T-cell (primary cell): ENCODE data around the gene RPL21. TPM values are rescaled to one million over a fixed set of nuclear protein-coding genes. Genes with fewer than 3 reads are reported as not detected.
A peak's percentile ranks its signal among the peaks of the same experiment; 100 is the strongest.

Source experiments
- ATAC-seq, 4 experiments: fragments of 200-7000 bp in 3 of 4; fragments of 150-1000 bp in 1 of 4; cut with Tn5 transposase; replicated peaks in 1 of 4; 1 replicate in 3 of 4; 2 replicates in 1 of 4; pipeline ENCODE4 v1.10.0; 2021; ENCODE audit warnings: moderate library complexity in 3 of 4, mild to moderate bottlenecking in 2 of 4, moderate number of reproducible peaks in 1 of 4
- CTCF ChIA-PET, 2 donors: fragments of 300-600 bp; sonication (Branson Sonifier 250); formaldehyde crosslinking; loops; one replicate each; lab custom pipeline; 2022; ENCODE audit warnings: antibody characterized with exemption in 2 of 2; lab: Charles Lee
- POLR2A ChIA-PET, 2 donors: fragments of 300-600 bp; sonication (Branson Sonifier 250); formaldehyde crosslinking; loops; one replicate each; lab custom pipeline; 2022; ENCODE audit warnings: antibody characterized with exemption in 2 of 2; lab: Charles Lee
- DNase-seq, 35 experiments: peaks; one replicate each; pipeline versions ENCODE4 v3.0.0 to v3.0.0-alpha.2; 2013 to 2023
- H3K27ac ChIP-seq: one replicate; pipeline ENCODE4 v1.5.1; 2013; ENCODE audit warnings: low read length
- H3K27me3 ChIP-seq, 2 experiments: replicated peaks in 1 of 2; 1 replicate in 1 of 2; 2 replicates in 1 of 2; pipeline versions ENCODE4 v1.6.1 to v1.7.0; 2013; ENCODE audit warnings: low read length in 1 of 2, mixed read lengths in 1 of 2; ENCODE audit not compliant: control insufficient read depth in 2 of 2, insufficient read depth in 2 of 2; ENCODE audit errors: extremely low read depth in 1 of 2
- H3K36me3 ChIP-seq, 2 donors: 1 replicate in 1 of 2; 2 replicates in 1 of 2; pipeline versions ENCODE4 v1.6.1 to v1.7.0; 2013; ENCODE audit warnings: low read length in 1 of 2; ENCODE audit not compliant: control insufficient read depth in 2 of 2, insufficient read depth in 1 of 2; ENCODE audit errors: extremely low read depth in 1 of 2
- H3K4me1 ChIP-seq, 2 experiments: 1 replicate in 1 of 2; 2 replicates in 1 of 2; pipeline versions ENCODE4 v1.6.1 to v1.7.0; 2013; ENCODE audit warnings: low read length in 2 of 2, mixed read lengths in 1 of 2; ENCODE audit not compliant: insufficient read depth in 2 of 2, control insufficient read depth in 1 of 2; ENCODE audit errors: extremely low read depth in 1 of 2
- H3K4me3 ChIP-seq, 2 donors: 1 replicate in 1 of 2; 2 replicates in 1 of 2; pipeline versions ENCODE4 v1.5.1 to v1.7.0; 2013; ENCODE audit warnings: mild to moderate bottlenecking in 2 of 2, low read length in 1 of 2, moderate library complexity in 1 of 2; ENCODE audit not compliant: control insufficient read depth in 1 of 2; ENCODE audit errors: extremely low read depth in 1 of 2
- H3K9me3 ChIP-seq: 2 replicates; pipeline ENCODE4 v1.7.0; 2013
- H3K27ac Mint-ChIP-seq, 2 donors: one replicate each; pipeline ENCODE4 v1.8.0; 2020 to 2021; ENCODE audit warnings: mild to moderate bottlenecking in 2 of 2, mixed read lengths in 2 of 2
- H3K27me3 Mint-ChIP-seq, 2 donors: one replicate each; pipeline ENCODE4 v1.8.0; 2021 to 2022; ENCODE audit warnings: mixed read lengths in 2 of 2
- H3K36me3 Mint-ChIP-seq: one replicate; pipeline ENCODE4 v1.8.0; 2021; ENCODE audit warnings: mixed read lengths
- H3K4me1 Mint-ChIP-seq, 3 donors: one replicate each; pipeline ENCODE4 v1.8.0; 2020 to 2022; ENCODE audit warnings: mixed read lengths in 3 of 3, mild to moderate bottlenecking in 1 of 3
- H3K4me3 Mint-ChIP-seq, 3 donors: one replicate each; pipeline ENCODE4 v1.8.0; 2020 to 2022; ENCODE audit warnings: mild to moderate bottlenecking in 3 of 3, mixed read lengths in 3 of 3, moderate library complexity in 3 of 3
- H3K9me3 Mint-ChIP-seq, 3 donors: one replicate each; pipeline ENCODE4 v1.8.0; 2020 to 2022; ENCODE audit warnings: mixed read lengths in 3 of 3
- WGBS: methylation state at CpG from one replicate; pipeline ENCODE4 v1.1.5; 2013; ENCODE audit warnings: missing lambda C conversion rate; ENCODE audit not compliant: insufficient coverage; 5-methylcytosine and 5-hydroxymethylcytosine counted together
- total RNA-seq, 35 experiments: library from RNA in 6 of 35; stranded (reverse) in 6 of 35; fragments of 120-200 nt in 1 of 35; gene quantifications; one replicate each; pipeline versions ENCODE4 v1.2.1 to v1.2.4 and lab custom pipeline; 2013 to 2026

RPL21 gene
- total RNA-seq, 5 donors from 2014 or later (not counting 1 experiment from before 2014, with no cell fraction given), result 1,968 to 2,258 (median 2,221) TPM

GRCh38 chr13:27259831-27260230 is 8.5 kb downstream of the RPL21 start:
- ChIA-PET CTCF (interaction anchor here in 1 of 2 donors (1.0 kb wide), 1 partner anchor 16 kb away, joined by 3 read pairs; no protein-coding TSS in a partner anchor), POLR2A (no interaction called here)
- peak overlapping the region; percentile 79 to 82 for H3K27ac Mint-ChIP-seq
- ATAC-seq (no peak), DNase-seq (no peak)
- no peaks in the 10 kb centered on the region for H3K9me3 Mint-ChIP-seq
- Histone ChIP-seq H3K4me1 (peaks cover 7 to 18% of the 10 kb centered on the region in 2 experiments), H3K27ac (peak overlapping the region; percentile 20), H3K4me3 (no peak overlapping the region), H3K27me3 (no peaks in the 10 kb centered on the region), H3K9me3 (no peaks in the 10 kb centered on the region), H3K36me3 (peaks cover 5 to 57% of the 10 kb centered on the region in 2 donors)
- peaks cover 58 to 72% (median 72%) of the 10 kb centered on the region in 3 donors for H3K4me1 Mint-ChIP-seq
- peaks cover 44% of the 10 kb centered on the region for H3K36me3 Mint-ChIP-seq
- H3K4me3 Mint-ChIP-seq, result no peak overlapping the region
- no peaks in the 10 kb centered on the region for H3K27me3 Mint-ChIP-seq
- no CpG with 5 or more reads among the region's 2 CpGs for WGBS

- ChIA-PET POLR2A (no interaction called here), CTCF (no interaction called here)
- no peak for DNase-seq
- WGBS, result no CpG with 5 or more reads among the region's 5 CpGs
- H3K9me3 Mint-ChIP-seq, result no peaks in the 10 kb centered on the region
- H3K36me3 Mint-ChIP-seq, result peaks cover 39% of the 10 kb centered on the region
- peak overlapping the region; percentile 5 for H3K27ac ChIP-seq
- ATAC-seq, result peak in 3 of 4 experiments; percentile 42 to 64 (median 61)
- H3K27me3 ChIP-seq, result no peaks in the 10 kb centered on the region
- no peak overlapping the region for H3K4me3 ChIP-seq
- peaks cover 7 to 18% of the 10 kb centered on the region in 2 experiments for H3K4me1 ChIP-seq
- H3K9me3 ChIP-seq, result no peaks in the 10 kb centered on the region
- H3K36me3 ChIP-seq, result peaks cover 5 to 41% of the 10 kb centered on the region in 2 donors
- H3K4me1 Mint-ChIP-seq, result peaks cover 60 to 67% (median 67%) of the 10 kb centered on the region in 3 donors
- H3K4me3 Mint-ChIP-seq, result no peak overlapping the region
- H3K27me3 Mint-ChIP-seq, result no peaks in the 10 kb centered on the region
- peak overlapping the region; percentile 70 to 71 for H3K27ac Mint-ChIP-seq
Observed at GRCh38 chr13:27261396-27261795, 10.0 kb downstream of the RPL21 start.

- Histone ChIP-seq H3K9me3 (no peaks in the 10 kb centered on the region), H3K4me3 (no peak overlapping the region), H3K27me3 (no peaks in the 10 kb centered on the region), H3K36me3 (peaks cover 0 to 20% of the 10 kb centered on the region in 2 donors), H3K27ac (no peak overlapping the region), H3K4me1 (peaks cover 7 to 18% of the 10 kb centered on the region in 2 experiments)
- Mint-ChIP-seq H3K4me1 (peaks cover 63 to 65% (median 64%) of the 10 kb centered on the region in 3 donors), H3K36me3 (peaks cover 23% of the 10 kb centered on the region), H3K27me3 (no peaks in the 10 kb centered on the region), H3K4me3 (no peak overlapping the region), H3K9me3 (no peaks in the 10 kb centered on the region), H3K27ac (peak overlapping the region; percentile 25 to 66)
- 100% methylated on average over 1 of the region's 2 CpGs for WGBS
- ChIA-PET CTCF (interaction anchor here in 1 of 2 donors (0.6 to 0.7 kb wide), 2 partner anchors 10 to 80 kb away, joined by 4 to 5 read pairs; no protein-coding TSS in a partner anchor), POLR2A (interaction anchor here (0.6 to 0.7 kb wide), 4 partner anchors 40 to 968 kb away, joined by 3 to 10 read pairs (median 4); no protein-coding TSS in a partner anchor)
- DNase-seq (no peak), ATAC-seq (no peak)
Observed at GRCh38 chr13:27263438-27263837, 12.1 kb downstream of the RPL21 start.

- H3K9me3 ChIP-seq, result no peaks in the 10 kb centered on the region
- no peak overlapping the region for H3K27ac ChIP-seq
- Mint-ChIP-seq H3K4me3 (no peak overlapping the region), H3K27ac (peak overlapping the region; percentile 25 to 66), H3K9me3 (no peaks in the 10 kb centered on the region), H3K4me1 (peaks cover 56 to 58% (median 57%) of the 10 kb centered on the region in 3 donors), H3K36me3 (peaks cover 15% of the 10 kb centered on the region), H3K27me3 (no peaks in the 10 kb centered on the region)
- ATAC-seq (no peak), DNase-seq (no peak)
- ChIA-PET CTCF (no interaction called here), POLR2A (interaction anchor here in 1 of 2 donors (0.6 kb wide), 1 partner anchor 806 kb away, joined by 6 read pairs; no protein-coding TSS in a partner anchor)
- 68% methylated on average over 3 of the region's 5 CpGs for WGBS
- H3K27me3 ChIP-seq, result no peaks in the 10 kb centered on the region
- no peak overlapping the region for H3K4me3 ChIP-seq
- peaks cover 7 to 16% of the 10 kb centered on the region in 2 experiments for H3K4me1 ChIP-seq
- H3K36me3 ChIP-seq, result peaks cover 0 to 13% of the 10 kb centered on the region in 2 donors
Observed at GRCh38 chr13:27264181-27264580, 12.8 kb downstream of the RPL21 start.

- H3K9me3 ChIP-seq, result no peaks in the 10 kb centered on the region
- peaks cover 11% of the 10 kb centered on the region for H3K36me3 Mint-ChIP-seq
- no CpG with 5 or more reads among the region's 1 CpG for WGBS
- H3K27me3 ChIP-seq, result no peaks in the 10 kb centered on the region
- no peaks in the 10 kb centered on the region for H3K9me3 Mint-ChIP-seq
- peaks cover 51 to 53% (median 52%) of the 10 kb centered on the region in 3 donors for H3K4me1 Mint-ChIP-seq
- H3K4me3 ChIP-seq, result no peak overlapping the region
- H3K27ac Mint-ChIP-seq, result peak overlapping the region; percentile 27 to 66
- H3K27ac ChIP-seq, result peak overlapping the region; percentile 14
- H3K4me3 Mint-ChIP-seq, result no peak overlapping the region
- CTCF ChIA-PET, result no interaction called here
- peaks cover 0 to 11% of the 10 kb centered on the region in 2 donors for H3K36me3 ChIP-seq
- ATAC-seq, result no peak
- POLR2A ChIA-PET, result no interaction called here
- DNase-seq, result no peak
- no peaks in the 10 kb centered on the region for H3K27me3 Mint-ChIP-seq
- H3K4me1 ChIP-seq, result peaks cover 8 to 16% of the 10 kb centered on the region in 2 experiments
Observed at GRCh38 chr13:27264648-27265047, 13.3 kb downstream of the RPL21 start.

GRCh38 chr13:27266917-27267316 is 15.6 kb downstream of the RPL21 start:
- ATAC-seq (no peak), DNase-seq (no peak)
- no peaks in the 10 kb centered on the region for H3K27me3 Mint-ChIP-seq
- peaks cover 6 to 22% of the 10 kb centered on the region in 2 experiments for H3K4me1 ChIP-seq
- peaks cover 0 to 5% of the 10 kb centered on the region in 2 experiments for H3K27me3 ChIP-seq
- H3K4me3 ChIP-seq, result no peak overlapping the region
- POLR2A ChIA-PET, result no interaction called here
- no CpG with 5 or more reads among the region's 2 CpGs for WGBS
- CTCF ChIA-PET, result interaction anchor here in 1 of 2 donors (0.7 to 1.2 kb wide), 2 partner anchors 8 to 281 kb away, joined by 3 to 5 read pairs; no protein-coding TSS in a partner anchor
- H3K9me3 Mint-ChIP-seq, result no peaks in the 10 kb centered on the region
- H3K36me3 Mint-ChIP-seq, result no peaks in the 10 kb centered on the region
- H3K27ac ChIP-seq, result no peak overlapping the region
- H3K9me3 ChIP-seq, result no peaks in the 10 kb centered on the region
- H3K36me3 ChIP-seq, result no peaks in the 10 kb centered on the region
- H3K4me3 Mint-ChIP-seq, result no peak overlapping the region
- H3K27ac Mint-ChIP-seq, result no peak overlapping the region
- peaks cover 43 to 47% (median 46%) of the 10 kb centered on the region in 3 donors for H3K4me1 Mint-ChIP-seq
